Gastrocnemius medialis (tissue), 4 donors: ENCODE measurements around the gene USP54.

ENCODE experiments used
- CTCF ChIP-seq, 5 experiments: fragments of 450-650 bp in 3 of 5; fragments of 200-600 bp in 2 of 5; sonication (generic) in 2 of 5; IDR thresholded peaks in 4 of 5; conservative IDR thresholded peaks in 1 of 5; 1 replicate in 4 of 5; 2 replicates in 1 of 5; pipeline ENCODE4 v1.5.1; 2016 to 2019; ENCODE audit warnings: antibody characterized with exemption in 5 of 5, mild to moderate bottlenecking in 3 of 5, moderate library complexity in 3 of 5
- POLR2A ChIP-seq, 2 donors: fragments of 450-650 bp; IDR thresholded peaks; one replicate each; pipeline ENCODE4 v1.6.1; 2017; ENCODE audit warnings: antibody characterized with exemption in 2 of 2, mild to moderate bottlenecking in 2 of 2, moderate library complexity in 2 of 2

GRCh38 chr10:73480158-73480557 is 111.0 kb downstream of the USP54 start:
- TF ChIP-seq CTCF (IDR thresholded peaks at IDR 0.05 in 4 of 5, conservative IDR thresholded peaks at IDR 0.05 in 1 of 5) (no peak), POLR2A (IDR thresholded peaks at IDR 0.05) (no peak)
